ENCODE results near the gene CCKAR. TPM values are rescaled to one million over a fixed set of nuclear protein-coding genes. Genes with fewer than 3 reads are reported as not detected.
A peak's percentile ranks its signal among the peaks of the same experiment; 100 is the strongest.

The CCKAR gene
- total RNA-seq, 4 donors from 2014 or later, result 1.2 to 3.4 (median 1.5) TPM

DNA sequence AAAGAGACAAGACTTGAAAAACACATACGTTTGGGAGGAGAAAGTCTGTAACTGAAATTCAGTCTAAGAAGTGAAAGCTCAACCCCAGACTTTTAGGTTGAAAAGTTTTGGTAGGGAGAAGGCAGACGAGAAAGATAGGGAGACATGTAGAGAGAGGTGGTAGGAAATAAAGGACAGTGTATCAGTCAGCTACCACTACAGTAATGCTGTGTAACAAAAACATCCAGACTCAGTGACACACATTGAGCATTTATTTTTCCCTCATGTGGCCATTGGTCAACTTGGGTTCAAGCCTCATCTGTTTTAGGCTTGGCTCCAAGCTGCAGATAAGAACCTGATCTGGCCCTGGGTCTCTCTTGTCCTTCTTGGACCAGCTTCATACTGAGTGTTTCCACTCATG lies 26.9 kb downstream of the CCKAR start:
- no peak for DNase-seq (ENCODE audit: extremely low spot score)
- intact Hi-C loops (cut with DNase I), result no loop called here
- 62% methylated on average over 2 of the region's 2 CpGs for WGBS
- TF ChIP-seq, protein P1, sequence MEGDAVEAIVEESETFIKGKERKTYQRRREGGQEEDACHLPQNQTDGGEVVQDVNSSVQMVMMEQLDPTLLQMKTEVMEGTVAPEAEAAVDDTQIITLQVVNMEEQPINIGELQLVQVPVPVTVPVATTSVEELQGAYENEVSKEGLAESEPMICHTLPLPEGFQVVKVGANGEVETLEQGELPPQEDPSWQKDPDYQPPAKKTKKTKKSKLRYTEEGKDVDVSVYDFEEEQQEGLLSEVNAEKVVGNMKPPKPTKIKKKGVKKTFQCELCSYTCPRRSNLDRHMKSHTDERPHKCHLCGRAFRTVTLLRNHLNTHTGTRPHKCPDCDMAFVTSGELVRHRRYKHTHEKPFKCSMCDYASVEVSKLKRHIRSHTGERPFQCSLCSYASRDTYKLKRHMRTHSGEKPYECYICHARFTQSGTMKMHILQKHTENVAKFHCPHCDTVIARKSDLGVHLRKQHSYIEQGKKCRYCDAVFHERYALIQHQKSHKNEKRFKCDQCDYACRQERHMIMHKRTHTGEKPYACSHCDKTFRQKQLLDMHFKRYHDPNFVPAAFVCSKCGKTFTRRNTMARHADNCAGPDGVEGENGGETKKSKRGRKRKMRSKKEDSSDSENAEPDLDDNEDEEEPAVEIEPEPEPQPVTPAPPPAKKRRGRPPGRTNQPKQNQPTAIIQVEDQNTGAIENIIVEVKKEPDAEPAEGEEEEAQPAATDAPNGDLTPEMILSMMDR (IDR thresholded peaks at IDR 0.05), result no peak
- TF ChIP-seq EP300 (IDR thresholded peaks at IDR 0.05) (no peak), POLR2A (IDR thresholded peaks at IDR 0.05; ENCODE audit: low read depth) (no peak), POLR2AphosphoS5 (IDR thresholded peaks at IDR 0.05) (no peak)
- H3K9me3 ChIP-seq, result peaks cover 0 to 6% (median 0%) of the 10 kb centered on the region in 4 donors
- peaks cover 0 to 5% (median 0%) of the 10 kb centered on the region in 4 donors for H3K27me3 ChIP-seq
- no peak overlapping the region for H3K27ac ChIP-seq (replicated peaks in 1 of 4)
- H3K4me3 ChIP-seq, result no peak overlapping the region
- no peaks in the 10 kb centered on the region for H3K36me3 ChIP-seq
- H3K4me1 ChIP-seq, result peaks cover 0 to 43% (median 30%) of the 10 kb centered on the region in 4 donors

- Histone ChIP-seq H3K27ac (replicated peaks in 1 of 4) (peak overlapping the region in 1 of 4 donors; percentile 48), H3K4me1 (peaks cover 0 to 43% (median 33%) of the 10 kb centered on the region in 4 donors), H3K36me3 (no peaks in the 10 kb centered on the region), H3K4me3 (no peak overlapping the region), H3K27me3 (peaks cover 0 to 5% (median 0%) of the 10 kb centered on the region in 4 donors), H3K9me3 (peaks cover 0 to 6% (median 0%) of the 10 kb centered on the region in 4 donors)
- intact Hi-C loops (cut with DNase I), result no loop called here
- 28% methylated on average over 2 of the region's 2 CpGs for WGBS
- TF ChIP-seq EP300 (IDR thresholded peaks at IDR 0.05) (no peak), POLR2A (IDR thresholded peaks at IDR 0.05; ENCODE audit: low read depth) (no peak), POLR2AphosphoS5 (IDR thresholded peaks at IDR 0.05) (no peak)
- TF ChIP-seq, protein P1 (IDR thresholded peaks at IDR 0.05), result no peak
- DNase-seq (ENCODE audit: extremely low spot score), result no peak
These were observed 27.4 kb downstream of the CCKAR start for GRCh38 chr4:26462874-26463273.

GRCh38 chr4:26459756-26460530 lies 30.3 kb downstream of the CCKAR start:
- H3K27ac ChIP-seq (replicated peaks in 1 of 4), result peak overlapping the region in 1 of 4 donors; percentile 57
- 80% methylated on average over 13 of the region's 13 CpGs for WGBS
- intact Hi-C loops (cut with DNase I), result loop anchor here (5.0 kb wide), 2 partner anchors 257 to 547 kb away; no protein-coding TSS in a partner anchor
- no peaks in the 10 kb centered on the region for H3K36me3 ChIP-seq
- DNase-seq (ENCODE audit: extremely low spot score), result no peak
- no peak for TF ChIP-seq POLR2AphosphoS5 (IDR thresholded peaks at IDR 0.05)
- no peak for TF ChIP-seq EP300 (IDR thresholded peaks at IDR 0.05)
- H3K4me1 ChIP-seq, result peaks cover 0 to 43% (median 34%) of the 10 kb centered on the region in 4 donors
- no peaks in the 10 kb centered on the region for H3K27me3 ChIP-seq
- peaks cover 0 to 6% (median 0%) of the 10 kb centered on the region in 4 donors for H3K9me3 ChIP-seq
- peak overlapping the region in 1 of 4 donors; percentile 25 for H3K4me3 ChIP-seq

DNA sequence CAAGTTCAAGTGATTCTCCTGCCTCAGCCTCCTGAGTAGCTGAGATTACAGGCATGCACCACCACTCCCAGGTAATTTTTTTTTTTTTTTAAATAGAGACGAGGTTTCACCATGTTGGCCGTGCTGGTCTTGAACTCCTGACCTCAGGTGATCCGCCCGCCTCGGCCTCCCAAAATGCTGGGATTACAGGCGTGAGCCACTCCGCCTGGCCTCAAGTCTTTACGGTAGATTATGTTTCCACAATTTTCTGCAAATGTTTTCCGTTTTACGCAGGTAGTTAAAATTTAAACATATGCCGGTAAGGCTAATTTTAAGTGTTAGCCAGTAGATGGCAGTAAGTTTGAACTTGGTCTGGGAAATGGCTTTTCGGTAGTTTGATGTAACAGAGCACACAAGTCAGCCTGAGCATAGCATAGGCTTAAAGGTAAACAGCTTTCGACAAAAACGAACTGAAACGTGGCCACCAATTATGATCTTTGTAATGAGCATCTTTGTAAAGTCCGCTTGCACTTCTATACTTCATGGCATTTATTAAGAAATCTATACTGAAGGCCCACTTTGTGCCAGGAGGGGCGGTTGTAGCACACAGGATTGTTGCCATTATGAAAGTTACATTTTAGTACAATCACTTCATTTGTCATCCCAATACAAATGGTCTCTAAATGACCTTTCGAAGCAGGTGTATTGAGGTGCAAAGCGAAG lies 31.1 kb downstream of the CCKAR start:
- no peak for DNase-seq (ENCODE audit: extremely low spot score)
- Histone ChIP-seq H3K27ac (replicated peaks in 1 of 4) (peak overlapping the region in 1 of 4 donors; percentile 57), H3K9me3 (peaks cover 0 to 12% (median 0%) of the 10 kb centered on the region in 4 donors), H3K4me3 (peak overlapping the region in 1 of 4 donors; percentile 25), H3K4me1 (peaks cover 0 to 43% (median 34%) of the 10 kb centered on the region in 4 donors), H3K36me3 (no peaks in the 10 kb centered on the region), H3K27me3 (no peaks in the 10 kb centered on the region)
- 27% methylated on average over 19 of the region's 19 CpGs for WGBS
- TF ChIP-seq POLR2A (IDR thresholded peaks at IDR 0.05; ENCODE audit: low read depth), result no peak
- TF ChIP-seq, protein P1 (IDR thresholded peaks at IDR 0.05), result peak; percentile 58 to 65 (median 59)
- no peak for TF ChIP-seq EP300 (IDR thresholded peaks at IDR 0.05)
- intact Hi-C loops (cut with DNase I), result loop anchor here (5.0 kb wide), 2 partner anchors 258 to 548 kb away; no protein-coding TSS in a partner anchor

- peaks cover 0 to 9% (median 0%) of the 10 kb centered on the region in 4 donors for H3K9me3 ChIP-seq
- H3K36me3 ChIP-seq, result no peaks in the 10 kb centered on the region
- DNase-seq (ENCODE audit: extremely low spot score), result no peak
- TF ChIP-seq, protein P1 (IDR thresholded peaks at IDR 0.05), result no peak
- TF ChIP-seq POLR2A (IDR thresholded peaks at IDR 0.05; ENCODE audit: low read depth) (no peak), EP300 (IDR thresholded peaks at IDR 0.05) (no peak), POLR2AphosphoS5 (IDR thresholded peaks at IDR 0.05) (no peak)
- WGBS, result 55% methylated on average over 7 of the region's 7 CpGs
- no peak overlapping the region for H3K27ac ChIP-seq (replicated peaks in 1 of 4)
- intact Hi-C loops (cut with DNase I), result loop anchor here (5.0 kb wide), 2 partner anchors 259 to 549 kb away; no protein-coding TSS in a partner anchor
- H3K4me3 ChIP-seq, result no peak overlapping the region
- peaks cover 0 to 37% (median 30%) of the 10 kb centered on the region in 4 donors for H3K4me1 ChIP-seq
- H3K27me3 ChIP-seq, result no peaks in the 10 kb centered on the region
These were observed 32.1 kb downstream of the CCKAR start for GRCh38 chr4:26458157-26458561.

Data from esophagus muscularis mucosa (tissue), 4 donors.